Activated naive CD4-positive, alpha-beta T cell treated with anti-CD3 and anti-CD28 coated beads, Interleukin-2, amount 50 U/mL, for 24 hours (primary cell): ENCODE measurements around the gene SPDYE5.

Experiments used
- H3K27ac Mint-ChIP-seq: one replicate; pipeline ENCODE4 v1.8.0; 2021; ENCODE audit warnings: mild to moderate bottlenecking, mixed read lengths
- H3K27me3 Mint-ChIP-seq: one replicate; pipeline ENCODE4 v1.8.0; 2021; ENCODE audit warnings: mixed read lengths
- H3K36me3 Mint-ChIP-seq: one replicate; pipeline ENCODE4 v1.8.0; 2021; ENCODE audit warnings: mixed read lengths
- H3K4me1 Mint-ChIP-seq: one replicate; pipeline ENCODE4 v1.8.0; 2021; ENCODE audit warnings: mixed read lengths
- H3K4me3 Mint-ChIP-seq: one replicate; pipeline ENCODE4 v1.8.0; 2021; ENCODE audit warnings: mild to moderate bottlenecking, mixed read lengths
- H3K9me3 Mint-ChIP-seq: one replicate; pipeline ENCODE4 v1.8.0; 2021; ENCODE audit warnings: mixed read lengths

The SPDYE5 gene

GRCh38 chr7:75531359-75531821 is 39.3 kb downstream of the SPDYE5 start:
- H3K36me3 Mint-ChIP-seq = no peaks in the 10 kb centered on the region
- H3K27me3 Mint-ChIP-seq = no peaks in the 10 kb centered on the region
- H3K4me3 Mint-ChIP-seq = no peak overlapping the region
- H3K4me1 Mint-ChIP-seq = peaks cover 13% of the 10 kb centered on the region
- no peaks in the 10 kb centered on the region for H3K9me3 Mint-ChIP-seq
- no peak overlapping the region for H3K27ac Mint-ChIP-seq

DNA sequence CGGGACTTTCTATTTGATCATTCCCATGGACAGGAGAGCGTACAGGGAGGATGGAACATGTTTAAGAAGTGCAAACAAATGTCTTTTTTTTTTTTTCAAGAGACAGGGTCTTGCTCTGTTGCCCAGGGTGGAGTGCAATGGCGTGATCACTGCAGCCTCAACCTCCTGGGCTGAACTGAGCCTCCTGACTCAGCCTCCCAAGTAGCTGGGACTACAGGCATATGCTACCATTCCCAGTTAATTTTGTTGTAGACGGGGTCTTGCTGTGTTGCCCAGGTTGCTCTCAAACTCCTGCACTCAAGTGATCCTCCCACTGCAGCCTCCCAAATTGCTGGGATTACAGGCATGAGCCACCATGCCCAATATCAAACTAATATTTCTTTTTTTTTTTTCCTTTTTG is 40.5 kb downstream of the SPDYE5 start:
- Mint-ChIP-seq H3K27me3 (no peaks in the 10 kb centered on the region), H3K4me3 (no peak overlapping the region), H3K4me1 (peaks cover 4% of the 10 kb centered on the region), H3K36me3 (no peaks in the 10 kb centered on the region), H3K27ac (no peak overlapping the region), H3K9me3 (no peaks in the 10 kb centered on the region)

- no peaks in the 10 kb centered on the region for H3K4me1 Mint-ChIP-seq
- no peak overlapping the region for H3K4me3 Mint-ChIP-seq
- no peak overlapping the region for H3K27ac Mint-ChIP-seq
- H3K27me3 Mint-ChIP-seq = no peaks in the 10 kb centered on the region
- no peaks in the 10 kb centered on the region for H3K36me3 Mint-ChIP-seq
- H3K9me3 Mint-ChIP-seq = no peaks in the 10 kb centered on the region
These were observed 41.8 kb downstream of the SPDYE5 start for GRCh38 chr7:75533926-75534325.

DNA sequence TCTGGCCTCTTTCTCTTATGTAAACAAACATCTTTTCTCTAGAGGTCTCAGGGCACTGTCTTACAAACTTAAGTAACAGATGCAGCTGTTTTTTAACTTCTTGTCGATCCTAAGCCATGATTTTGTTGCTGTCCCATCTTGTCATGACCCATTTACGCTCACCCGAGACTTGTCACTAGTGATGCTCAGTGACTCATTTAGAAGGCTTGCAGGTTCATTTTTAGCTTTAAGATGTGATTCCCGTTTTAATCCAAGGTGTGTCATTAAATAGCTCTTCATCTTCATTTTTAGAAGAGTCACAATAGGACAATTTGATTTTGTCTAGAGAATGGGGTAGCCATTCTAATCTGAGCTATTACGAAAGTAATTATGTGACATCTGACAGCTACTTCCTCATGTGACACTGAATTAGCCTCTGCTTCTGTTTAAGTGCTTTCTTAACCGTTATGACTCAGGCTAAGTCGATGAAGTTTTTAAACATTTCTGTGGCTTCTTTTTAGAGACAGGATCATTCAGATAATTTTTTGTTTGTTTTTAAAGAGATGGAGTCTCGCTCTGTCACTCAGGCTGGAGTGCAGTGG is 42.7 kb downstream of the SPDYE5 start:
- Mint-ChIP-seq H3K4me3 (no peak overlapping the region), H3K27me3 (no peaks in the 10 kb centered on the region), H3K4me1 (no peaks in the 10 kb centered on the region), H3K36me3 (no peaks in the 10 kb centered on the region), H3K9me3 (no peaks in the 10 kb centered on the region), H3K27ac (no peak overlapping the region)

- Mint-ChIP-seq H3K36me3 (no peaks in the 10 kb centered on the region), H3K4me1 (no peaks in the 10 kb centered on the region), H3K27me3 (no peaks in the 10 kb centered on the region), H3K4me3 (no peak overlapping the region), H3K9me3 (no peaks in the 10 kb centered on the region), H3K27ac (no peak overlapping the region)
These were observed 44.4 kb downstream of the SPDYE5 start for GRCh38 chr7:75536491-75536890.

GRCh38 chr7:75536940-75537538 is 44.9 kb downstream of the SPDYE5 start:
- no peaks in the 10 kb centered on the region for H3K9me3 Mint-ChIP-seq
- no peaks in the 10 kb centered on the region for H3K36me3 Mint-ChIP-seq
- no peak overlapping the region for H3K27ac Mint-ChIP-seq
- no peak overlapping the region for H3K4me3 Mint-ChIP-seq
- H3K4me1 Mint-ChIP-seq = no peaks in the 10 kb centered on the region
- no peaks in the 10 kb centered on the region for H3K27me3 Mint-ChIP-seq

DNA sequence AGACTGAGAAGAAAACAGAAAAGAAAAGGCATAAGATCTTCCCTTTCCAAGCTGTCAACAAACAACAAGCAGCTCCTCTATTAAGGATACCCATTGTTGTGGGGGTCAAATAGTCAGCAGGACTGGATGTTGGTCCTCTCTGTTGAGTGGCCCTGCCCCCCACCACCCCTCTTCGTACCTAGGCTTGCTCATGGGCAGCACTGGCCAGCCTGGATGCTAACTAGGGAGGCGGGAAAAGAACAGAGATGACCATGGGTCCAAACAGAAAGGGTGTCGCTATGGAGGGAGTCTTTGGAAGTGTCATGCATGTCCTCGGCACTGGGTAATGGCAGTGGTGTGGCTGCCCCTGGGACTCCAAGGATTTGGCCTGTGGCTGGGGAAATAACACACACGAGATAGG is 45.6 kb downstream of the SPDYE5 start:
- Mint-ChIP-seq H3K4me1 (no peaks in the 10 kb centered on the region), H3K27ac (no peak overlapping the region)

GRCh38 chr7:75546237-75547015 is 54.3 kb downstream of the SPDYE5 start:
- no peaks in the 10 kb centered on the region for H3K27me3 Mint-ChIP-seq
- H3K4me3 Mint-ChIP-seq = no peak overlapping the region
- no peaks in the 10 kb centered on the region for H3K36me3 Mint-ChIP-seq
- no peaks in the 10 kb centered on the region for H3K4me1 Mint-ChIP-seq
- no peak overlapping the region for H3K27ac Mint-ChIP-seq
- no peaks in the 10 kb centered on the region for H3K9me3 Mint-ChIP-seq

More for the DNA sequence above, 45.6 kb downstream of the SPDYE5 start:
- Mint-ChIP-seq H3K27me3 (no peaks in the 10 kb centered on the region), H3K36me3 (no peaks in the 10 kb centered on the region), H3K9me3 (no peaks in the 10 kb centered on the region), H3K4me3 (no peak overlapping the region)
